GM12891 (cell line): ENCODE results near the gene SLC35F4.

Source experiments
- PAX5 ChIP-seq: IDR thresholded peaks from 2 replicates; pipeline ENCODE4 v1.6.1; 2011; ENCODE audit warnings: low read length, moderate library complexity, mild to moderate bottlenecking; ENCODE audit not compliant: insufficient read depth, severe bottlenecking
- POLR2A ChIP-seq: IDR thresholded peaks from 2 replicates; pipeline ENCODE4 v1.6.1; 2011; ENCODE audit warnings: low read depth, low read length, control low read depth
- POLR2AphosphoS5 ChIP-seq: IDR thresholded peaks from 2 replicates; pipeline ENCODE4 v1.6.1; 2011; ENCODE audit warnings: low read depth, low read length, control low read depth
- POU2F2 ChIP-seq: IDR thresholded peaks from 2 replicates; pipeline ENCODE4 v1.6.1; 2011; ENCODE audit warnings: low read depth, mild to moderate bottlenecking, control low read depth, low read length, moderate library complexity
- SPI1 ChIP-seq: IDR thresholded peaks from 2 replicates; pipeline ENCODE4 v1.6.1; 2011; ENCODE audit warnings: low read depth, low read length, control low read depth
- TAF1 ChIP-seq: IDR thresholded peaks from 2 replicates; pipeline ENCODE4 v1.6.1; 2011; ENCODE audit warnings: low read depth, low read length, control low read depth

DNA sequence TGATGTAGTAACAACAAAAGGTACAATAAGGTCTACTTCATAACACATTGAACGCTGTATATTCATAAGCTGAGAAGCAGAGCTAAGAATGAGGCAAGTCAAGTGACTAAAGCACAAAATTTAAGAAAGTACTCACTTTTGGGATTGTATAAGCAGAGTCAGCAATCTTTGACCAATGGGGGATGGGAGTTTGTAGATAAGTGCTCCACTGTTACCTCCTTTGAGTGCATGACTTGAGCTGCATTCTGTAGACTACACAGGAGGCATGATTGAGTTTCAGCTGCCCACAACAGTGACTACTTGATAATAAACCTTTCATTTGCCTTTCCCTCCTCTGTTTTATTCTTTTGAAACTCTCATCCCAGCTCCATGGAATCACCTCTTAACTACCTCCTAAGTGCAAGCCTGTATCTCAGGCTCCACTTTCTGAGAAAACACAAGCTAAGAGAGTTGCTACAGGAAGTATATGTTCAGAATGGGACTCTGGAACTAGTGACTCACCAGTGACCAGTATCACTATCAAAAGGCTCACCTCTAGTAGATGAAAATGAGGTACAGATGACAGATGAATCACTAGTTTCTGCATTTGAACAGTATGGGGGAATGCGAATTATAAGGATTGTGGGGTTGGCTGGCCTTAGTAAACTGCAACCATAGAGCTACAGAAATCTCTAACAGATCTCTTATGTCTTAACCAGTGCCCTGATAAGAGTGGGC, 49.2 kb downstream of the SLC35F4 start:
- TF ChIP-seq POLR2A (no peak), SPI1 (no peak), POLR2AphosphoS5 (no peak), POU2F2 (no peak), TAF1 (no peak), PAX5 (no peak)
